Mesendoderm (in vitro differentiated cells): ENCODE results near the gene MAP1A.

Experiments used
- DNase-seq: peaks from one replicate; pipeline ENCODE4 v3.0.0; 2013
- H2AK5ac ChIP-seq: 2 replicates; pipeline ENCODE4 v1.6.1; 2013; ENCODE audit warnings: low read length, inconsistent platforms
- H2BK120ac ChIP-seq: 2 replicates; pipeline ENCODE4 v1.6.1; 2013; ENCODE audit warnings: low read depth, mild to moderate bottlenecking, low read length, moderate library complexity, mixed read lengths
- H2BK15ac ChIP-seq: replicated peaks from 2 replicates; pipeline ENCODE4 v1.6.1; 2013; ENCODE audit warnings: low read depth, mild to moderate bottlenecking, moderate library complexity
- H2BK5ac ChIP-seq: 2 replicates; pipeline ENCODE4 v1.6.1; 2013; ENCODE audit warnings: low read length, inconsistent platforms
- H3K18ac ChIP-seq: 2 replicates; pipeline ENCODE4 v1.6.1; 2013; ENCODE audit warnings: mild to moderate bottlenecking, low read length, mixed read lengths
- H3K23ac ChIP-seq: one replicate; pipeline ENCODE4 v1.6.1; 2013; ENCODE audit warnings: low read length
- H3K27ac ChIP-seq: 2 replicates; pipeline ENCODE4 v1.5.1; 2013; ENCODE audit warnings: low read depth, mild to moderate bottlenecking, inconsistent platforms, low read length, moderate library complexity
- H3K27me3 ChIP-seq: 2 replicates; pipeline ENCODE4 v1.6.1; 2013; ENCODE audit warnings: low read length, control low read depth, mild to moderate bottlenecking, inconsistent platforms; ENCODE audit not compliant: insufficient read depth, poor library complexity
- H3K36me3 ChIP-seq: 2 replicates; pipeline ENCODE4 v1.6.1; 2013; ENCODE audit warnings: low read length, inconsistent platforms; ENCODE audit not compliant: control insufficient read depth, insufficient read depth
- H3K4ac ChIP-seq: one replicate; pipeline ENCODE4 v1.6.1; 2013; ENCODE audit warnings: low read depth, mild to moderate bottlenecking, low read length, moderate library complexity
- H3K4me1 ChIP-seq: 2 replicates; pipeline ENCODE4 v1.6.1; 2013; ENCODE audit warnings: low read depth, low read length, inconsistent platforms; ENCODE audit not compliant: control insufficient read depth
- H3K4me2 ChIP-seq: 2 replicates; pipeline ENCODE4 v1.6.1; 2013; ENCODE audit warnings: low read length
- H3K4me3 ChIP-seq: 2 replicates; pipeline ENCODE4 v1.5.1; 2013; ENCODE audit warnings: mild to moderate bottlenecking, low read length
- H3K56ac ChIP-seq: one replicate; pipeline ENCODE4 v1.6.1; 2013; ENCODE audit warnings: low read length
- H3K79me1 ChIP-seq: 2 replicates; pipeline ENCODE4 v1.6.1; 2013; ENCODE audit warnings: low read length, inconsistent platforms
- H3K79me2 ChIP-seq: 2 replicates; pipeline ENCODE4 v1.6.1; 2013; ENCODE audit warnings: mild to moderate bottlenecking, low read length; ENCODE audit not compliant: control insufficient read depth, insufficient read depth
- H3K9ac ChIP-seq: 2 replicates; pipeline ENCODE4 v1.6.1; 2013; ENCODE audit warnings: low read length, inconsistent platforms
- H4K5ac ChIP-seq: one replicate; pipeline ENCODE4 v1.6.1; 2013; ENCODE audit warnings: low read length
- H4K8ac ChIP-seq: one replicate; pipeline ENCODE4 v1.6.1; 2013; ENCODE audit warnings: low read depth, mild to moderate bottlenecking, control low read depth, low read length, moderate library complexity
- WGBS: extraction: QIAGEN DNeasy Blood & Tissue Kit; methylation state at CpG from one replicate; pipeline ENCODE4 v1.1.7; 2013; ENCODE audit warnings: low lambda C conversion rate, missing lambda C conversion rate; ENCODE audit not compliant: insufficient coverage; ENCODE audit errors: extremely low coverage; 5-methylcytosine and 5-hydroxymethylcytosine counted together

Gene MAP1A

GRCh38 chr15:43534897-43535296 lies 17.5 kb downstream of the MAP1A start:
- DNase-seq = no peak
- Histone ChIP-seq H3K9ac (no peak overlapping the region), H4K5ac (no peak overlapping the region), H3K4me1 (peaks cover 8% of the 10 kb centered on the region), H3K18ac (no peak overlapping the region), H3K4ac (no peak overlapping the region), H3K79me1 (no peaks in the 10 kb centered on the region), H2BK120ac (no peak overlapping the region), H3K27me3 (no peaks in the 10 kb centered on the region), H4K8ac (no peak overlapping the region), H3K56ac (no peak overlapping the region), H3K23ac (no peak overlapping the region), H2BK15ac (no peak overlapping the region), H3K36me3 (no peaks in the 10 kb centered on the region), H3K79me2 (no peaks in the 10 kb centered on the region), H3K4me2 (no peak overlapping the region), H3K4me3 (no peak overlapping the region), H2BK5ac (no peak overlapping the region), H3K27ac (no peak overlapping the region), H2AK5ac (no peak overlapping the region)
- no CpG with 5 or more reads among the region's 3 CpGs for WGBS

GRCh38 chr15:43538091-43538490 lies 20.7 kb downstream of the MAP1A start:
- Histone ChIP-seq H2BK5ac (no peak overlapping the region), H3K18ac (no peak overlapping the region), H3K36me3 (no peaks in the 10 kb centered on the region), H3K27ac (no peak overlapping the region), H2BK120ac (no peak overlapping the region), H2BK15ac (no peak overlapping the region), H4K5ac (no peak overlapping the region), H3K4me1 (no peaks in the 10 kb centered on the region), H3K4me2 (no peak overlapping the region), H3K4ac (no peak overlapping the region), H3K9ac (no peak overlapping the region), H3K56ac (no peak overlapping the region), H3K23ac (no peak overlapping the region), H3K79me1 (no peaks in the 10 kb centered on the region), H4K8ac (no peak overlapping the region), H3K27me3 (no peaks in the 10 kb centered on the region), H2AK5ac (no peak overlapping the region), H3K79me2 (no peaks in the 10 kb centered on the region), H3K4me3 (no peak overlapping the region)
- no peak for DNase-seq
- WGBS = no CpG with 5 or more reads among the region's 2 CpGs

GRCh38 chr15:43541785-43542184 lies 24.4 kb downstream of the MAP1A start:
- no peak overlapping the region for H3K27ac ChIP-seq
- H3K79me2 ChIP-seq = no peaks in the 10 kb centered on the region
- no peaks in the 10 kb centered on the region for H3K36me3 ChIP-seq
- H3K18ac ChIP-seq = no peak overlapping the region
- H2BK120ac ChIP-seq = no peak overlapping the region
- H3K27me3 ChIP-seq = no peaks in the 10 kb centered on the region
- no peak overlapping the region for H4K5ac ChIP-seq
- H3K9ac ChIP-seq = no peak overlapping the region
- H4K8ac ChIP-seq = no peak overlapping the region
- no peak overlapping the region for H2AK5ac ChIP-seq
- H2BK15ac ChIP-seq = no peak overlapping the region
- no peak overlapping the region for H3K4me3 ChIP-seq
- no peak overlapping the region for H3K4me2 ChIP-seq
- H3K4ac ChIP-seq = no peak overlapping the region
- no peak overlapping the region for H3K23ac ChIP-seq
- H2BK5ac ChIP-seq = no peak overlapping the region
- no peak overlapping the region for H3K56ac ChIP-seq
- no peaks in the 10 kb centered on the region for H3K79me1 ChIP-seq
- H3K4me1 ChIP-seq = no peaks in the 10 kb centered on the region
- DNase-seq = no peak

- no peak overlapping the region for H4K5ac ChIP-seq
- H3K27me3 ChIP-seq = no peaks in the 10 kb centered on the region
- no peak overlapping the region for H2BK15ac ChIP-seq
- no peak for DNase-seq
- no peak overlapping the region for H3K4me2 ChIP-seq
- no peak overlapping the region for H3K18ac ChIP-seq
- H3K4ac ChIP-seq = no peak overlapping the region
- H3K4me3 ChIP-seq = no peak overlapping the region
- H3K79me1 ChIP-seq = no peaks in the 10 kb centered on the region
- no peak overlapping the region for H2AK5ac ChIP-seq
- no peaks in the 10 kb centered on the region for H3K79me2 ChIP-seq
- H3K9ac ChIP-seq = no peak overlapping the region
- H3K23ac ChIP-seq = no peak overlapping the region
- H4K8ac ChIP-seq = no peak overlapping the region
- H3K4me1 ChIP-seq = no peaks in the 10 kb centered on the region
- no peak overlapping the region for H2BK120ac ChIP-seq
- no peak overlapping the region for H3K27ac ChIP-seq
- H2BK5ac ChIP-seq = no peak overlapping the region
- H3K36me3 ChIP-seq = no peaks in the 10 kb centered on the region
- no peak overlapping the region for H3K56ac ChIP-seq
These were observed 26.9 kb downstream of the MAP1A start for GRCh38 chr15:43544266-43544665.

- Histone ChIP-seq H3K4me3 (no peak overlapping the region), H3K9ac (no peak overlapping the region), H3K23ac (no peak overlapping the region), H2BK5ac (no peak overlapping the region), H3K4me2 (no peak overlapping the region), H4K8ac (no peak overlapping the region), H3K4ac (no peak overlapping the region), H4K5ac (no peak overlapping the region), H3K27ac (no peak overlapping the region), H3K36me3 (no peaks in the 10 kb centered on the region), H3K27me3 (no peaks in the 10 kb centered on the region), H3K79me2 (no peaks in the 10 kb centered on the region), H3K56ac (no peak overlapping the region), H3K79me1 (no peaks in the 10 kb centered on the region), H2BK120ac (no peak overlapping the region), H3K18ac (no peak overlapping the region), H3K4me1 (no peaks in the 10 kb centered on the region), H2AK5ac (no peak overlapping the region), H2BK15ac (no peak overlapping the region)
- DNase-seq = no peak
- WGBS = no CpG with 5 or more reads among the region's 1 CpG
These were observed 28.0 kb downstream of the MAP1A start for GRCh38 chr15:43545426-43545825.

- Histone ChIP-seq H3K27me3 (no peaks in the 10 kb centered on the region), H3K79me2 (no peaks in the 10 kb centered on the region), H3K27ac (no peak overlapping the region), H3K36me3 (no peaks in the 10 kb centered on the region), H4K8ac (no peak overlapping the region), H3K4ac (no peak overlapping the region), H2AK5ac (no peak overlapping the region), H3K4me2 (no peak overlapping the region), H3K56ac (no peak overlapping the region), H2BK15ac (no peak overlapping the region), H3K18ac (no peak overlapping the region), H3K9ac (no peak overlapping the region), H3K4me1 (no peaks in the 10 kb centered on the region), H4K5ac (no peak overlapping the region), H2BK5ac (no peak overlapping the region), H3K23ac (no peak overlapping the region), H2BK120ac (no peak overlapping the region), H3K4me3 (no peak overlapping the region), H3K79me1 (no peaks in the 10 kb centered on the region)
- DNase-seq = no peak
- no CpG with 5 or more reads among the region's 2 CpGs for whole genome bisulfite sequencing
These were observed 30.1 kb downstream of the MAP1A start for GRCh38 chr15:43547539-43547938.
